HepG2 (cell line): ENCODE measurements around the gene CDKL2. TPM values are rescaled to one million over a fixed set of nuclear protein-coding genes. Genes with fewer than 3 reads are reported as not detected.

Experiments
- ATAC-seq: fragments of 200-7000 bp; cut with Tn5 transposase; 3 replicates; pipeline ENCODE4 v1.9.1; 2020; ENCODE audit warnings: mild to moderate bottlenecking, moderate library complexity
- BruUV-seq: library from RNA; stranded (reverse); fragments of 400-500 nt; replicated peaks from 2 replicates; lab custom pipeline; 2021; lab: Mats Ljungman, UMichigan
- CTCF ChIA-PET: fragments of 300-600 bp; formaldehyde crosslinking; extraction: SDS; loops from one replicate; lab custom pipeline; 2021; ENCODE audit warnings: low total read pairs, inconsistent platforms, low intra/inter-chr PET ratio; lab: Yijun Ruan, JAX
- POLR2A ChIA-PET: fragments of 350-600 bp; sonication (Branson Sonifier 250); formaldehyde crosslinking; loops from one replicate; lab custom pipeline; 2020; ENCODE audit warnings: antibody characterized with exemption, inconsistent platforms; lab: Yijun Ruan, JAX
- DNase-seq: peaks from one replicate; pipeline ENCODE4 v3.0.0-alpha.2; 2015; ENCODE audit warnings: low spot score
- FAIRE-seq: peaks from 3 replicates; lab custom pipeline; 2011; peaks lifted over from hg19 to GRCh38; lab: Jason Lieb, UNC
- H2AFZ ChIP-seq: one replicate; pipeline ENCODE4 v1.6.1; 2011; ENCODE audit warnings: low read length, inconsistent platforms
- H3K27ac ChIP-seq: fragments of 300-600 bp; 3 replicates; pipeline ENCODE4 v1.8.0; 2011; ENCODE audit warnings: mixed run types, mild to moderate bottlenecking, mixed read lengths, low read length, inconsistent platforms; ENCODE audit not compliant: insufficient read depth; ENCODE audit errors: extremely low read length
- H3K27me3 ChIP-seq, 2 experiments: fragments of 200-600 bp in 1 of 2; 2 replicates in 1 of 2; 3 replicates in 1 of 2; pipeline versions ENCODE4 v1.6.0 to v1.8.0; 2011; ENCODE audit warnings: low read length in 2 of 2, mild to moderate bottlenecking in 2 of 2, moderate library complexity in 2 of 2, inconsistent platforms in 1 of 2; ENCODE audit not compliant: insufficient read depth in 2 of 2, control insufficient read depth in 1 of 2
- H3K36me3 ChIP-seq, 2 experiments: fragments of 200-600 bp in 1 of 2; replicated peaks in 1 of 2; 2 replicates in 1 of 2; 3 replicates in 1 of 2; pipeline versions ENCODE4 v1.5.1 to v1.8.0; 2011; ENCODE audit warnings: low read length in 2 of 2, inconsistent platforms in 1 of 2; ENCODE audit not compliant: insufficient read depth in 2 of 2, control insufficient read depth in 1 of 2
- H3K4me1 ChIP-seq: 2 replicates; pipeline ENCODE4 v1.5.1; 2012; ENCODE audit warnings: low read length, inconsistent platforms; ENCODE audit not compliant: insufficient read depth
- H3K4me2 ChIP-seq: 2 replicates; pipeline ENCODE4 v1.6.0; 2011; ENCODE audit warnings: low read depth, low read length, inconsistent platforms
- H3K4me3 ChIP-seq, 3 experiments: fragments of 200-600 bp in 1 of 3; sonication (generic), shearing (Covaris generic) in 1 of 3; replicated peaks in 1 of 3; 2 replicates each; pipeline ENCODE4 v1.5.1; 2011 to 2016; ENCODE audit warnings: low read length in 3 of 3, inconsistent platforms in 2 of 3, low read depth in 2 of 3, mild to moderate bottlenecking in 2 of 3, control low read depth in 1 of 3, mixed read lengths in 1 of 3; ENCODE audit not compliant: insufficient read depth in 1 of 3
- H3K79me2 ChIP-seq: one replicate; pipeline ENCODE4 v1.6.1; 2011; ENCODE audit warnings: low read length, inconsistent platforms; ENCODE audit not compliant: insufficient read depth
- H3K9ac ChIP-seq: 2 replicates; pipeline ENCODE4 v1.6.0; 2011; ENCODE audit warnings: mild to moderate bottlenecking, low read depth, low read length, inconsistent platforms; ENCODE audit not compliant: insufficient read depth
- H3K9me3 ChIP-seq: 2 replicates; pipeline ENCODE4 v1.5.1; 2012; ENCODE audit warnings: mild to moderate bottlenecking, low read length
- H4K20me1 ChIP-seq: 2 replicates; pipeline ENCODE4 v1.6.0; 2011; ENCODE audit warnings: inconsistent platforms, mild to moderate bottlenecking, low read length, moderate library complexity; ENCODE audit not compliant: insufficient read depth
- ARNT2 ChIP-seq: sonication (generic); formaldehyde crosslinking; IDR thresholded peaks from 2 replicates; pipeline ENCODE4 v1.8.0; 2022; ENCODE audit warnings: mild to moderate bottlenecking, low read depth, missing genetic modification reagents, moderate library complexity
- CEBPB ChIP-seq: IDR thresholded peaks from 2 replicates; pipeline ENCODE4 v1.6.1; 2011; ENCODE audit warnings: low read depth, low read length, improper control_type of control experiment, borderline replicate concordance
- ELF1 ChIP-seq: sonication (generic); formaldehyde crosslinking; IDR thresholded peaks from 2 replicates; pipeline ENCODE4 v1.4.0; 2020; ENCODE audit warnings: missing genetic modification reagents
- FOXA1 ChIP-seq, 2 experiments: fragments of 450-650 bp in 1 of 2; sonication (generic) in 1 of 2; formaldehyde crosslinking in 1 of 2; IDR thresholded peaks; 2 replicates each; pipeline versions ENCODE4 v1.4.0 to v1.6.1; 2016 to 2020; ENCODE audit warnings: missing genetic modification reagents in 1 of 2
- HOXA5 ChIP-seq: sonication (generic); formaldehyde crosslinking; IDR thresholded peaks from 2 replicates; pipeline ENCODE4 v1.4.0; 2020; ENCODE audit warnings: missing genetic modification reagents
- LCORL ChIP-seq, 2 experiments: fragments of 450-650 bp in 1 of 2; sonication (generic) in 1 of 2; formaldehyde crosslinking in 1 of 2; IDR thresholded peaks; 2 replicates each; pipeline versions ENCODE4 v1.5.0 to v1.6.1; 2017 to 2020; ENCODE audit warnings: antibody characterized with exemption in 1 of 2, missing genetic modification reagents in 1 of 2
- NFE2 ChIP-seq: sonication (generic); formaldehyde crosslinking; IDR thresholded peaks from 2 replicates; pipeline ENCODE4 v1.4.0; 2020; ENCODE audit warnings: missing genetic modification reagents
- PBX2 ChIP-seq: IDR thresholded peaks from 2 replicates; pipeline ENCODE4 v1.6.1; 2016; ENCODE audit warnings: control low read depth
- RARA ChIP-seq: IDR thresholded peaks from 2 replicates; pipeline ENCODE4 v1.6.1; 2016; ENCODE audit warnings: missing genetic modification reagents, missing compliant biosample characterization
- SSRP1 ChIP-seq: IDR thresholded peaks from 2 replicates; pipeline ENCODE4 v1.6.1; 2016; ENCODE audit warnings: control low read depth
- ZNF362 ChIP-seq: sonication (generic); formaldehyde crosslinking; IDR thresholded peaks from 2 replicates; pipeline ENCODE4 v1.4.0; 2020; ENCODE audit warnings: missing genetic modification reagents, mild to moderate bottlenecking, borderline replicate concordance
- ZNF605 ChIP-seq: sonication (generic); formaldehyde crosslinking; IDR thresholded peaks from 2 replicates; pipeline ENCODE4 v1.8.0; 2022; ENCODE audit warnings: mild to moderate bottlenecking, missing genetic modification reagents
- ZNF672 ChIP-seq: sonication (generic); formaldehyde crosslinking; IDR thresholded peaks from 2 replicates; pipeline ENCODE4 v1.8.1; 2022; ENCODE audit warnings: missing genetic modification reagents
- ZNF770 ChIP-seq: sonication (generic); formaldehyde crosslinking; IDR thresholded peaks from 2 replicates; pipeline ENCODE4 v1.5.0; 2020; ENCODE audit warnings: mild to moderate bottlenecking, missing genetic modification reagents
- WGBS: methylation state at CpG from one replicate; pipeline ENCODE4 v1.1.6; 2017; ENCODE audit warnings: low lambda C conversion rate; 5-methylcytosine and 5-hydroxymethylcytosine counted together
- in situ Hi-C: cut with HindIII; loops from 2 replicates; pipeline ENCODE4 v1.10.0; 2017; ENCODE audit warnings: low pct_unique_long_range_greater_than_20kb; ENCODE audit not compliant: extremely low pct_ligation_motif_present
- intact Hi-C: fragments of 100-400 bp; cut with micrococcal nuclease; formaldehyde crosslinking; loops from one replicate; pipeline ENCODE4 v1.10.0; 2022; ENCODE audit not compliant: unreplicated experiment
- polyA plus RNA-seq, 8 experiments: library from polyadenylated mRNA; depleted of rRNA in 3 of 8; stranded (reverse) in 7 of 8; unstranded in 1 of 8; fragments of >200 nt; fragmentation: Illumina TruSeq in 4 of 8; extraction: Trizol in 4 of 8; gene quantifications; 2 replicates each; pipeline versions ENCODE4 v1.2.1 to v1.2.3, GENCODE V29; 2011 to 2016; ENCODE audit warnings: low read depth in 4 of 8, missing spikeins in 1 of 8, mixed read lengths in 1 of 8; ENCODE audit not compliant: insufficient read depth in 1 of 8
- total RNA-seq, 5 experiments: library from RNA; depleted of rRNA; stranded (reverse); fragments of >200 nt; fragmentation: Illumina TruSeq; extraction: Trizol; gene quantifications; 2 replicates each; pipeline ENCODE4 v1.2.3, GENCODE V29; 2016; ENCODE audit warnings: low read depth in 1 of 5
- TF ChIP-seq, protein P1 (sequence below): sonication (generic); formaldehyde crosslinking; conservative IDR thresholded peaks from 2 replicates; pipeline ENCODE4 v1.4.0; 2020; ENCODE audit warnings: mild to moderate bottlenecking, missing genetic modification reagents, moderate library complexity

Gene CDKL2
- total and polyA plus RNA-seq, 2 of the 13 experiments (the other 11 are each of a cell fraction or from before 2014, with no cell fraction given) = not detected

- TF ChIP-seq ZNF362 (CRISPR knock-in tag) (peak; percentile 57; the same call in 1 of the 2 replicates), NFE2 (CRISPR knock-in tag) (no peak), SSRP1 (CRISPR knock-in tag) (no peak), CEBPB (peak; percentile 44; the same call in 1 of the 2 replicates), LCORL (IDR thresholded peaks at IDR 0.05) (peak; percentile 96), LCORL (CRISPR knock-in tag; IDR thresholded peaks at IDR 0.05) (no peak), FOXA1 (IDR thresholded peaks at IDR 0.05) (no peak), FOXA1 (CRISPR knock-in tag; IDR thresholded peaks at IDR 0.05) (no peak), ZNF770 (CRISPR knock-in tag) (peak; percentile 82), ELF1 (CRISPR knock-in tag) (peak; percentile 62)
These were observed 82.5 kb downstream of the CDKL2 start (continued) for GRCh38 chr4:75547647-75548387.

- FAIRE-seq (no peak), ATAC-seq (no peak), DNase-seq (no peak)
- POLR2A ChIA-PET = no interaction called here
- Histone ChIP-seq H4K20me1 (no peaks in the 10 kb centered on the region), H3K4me1 (peaks cover 6% of the 10 kb centered on the region; the same call in 1 of the 2 replicates), H3K4me2 (no peak overlapping the region), H3K27me3 (no peaks in the 10 kb centered on the region), H2AFZ (no peak overlapping the region), H3K27ac (no peak overlapping the region), H3K9me3 (no peaks in the 10 kb centered on the region), H3K79me2 (no peaks in the 10 kb centered on the region), H3K36me3 (0 out of 5 replicates have a peak, but pooled peaks cover 1 to 4% of the 10 kb centered on the region in 2 experiments), H3K9ac (no peak overlapping the region), H3K4me3 (no peak overlapping the region)
- BruUV-seq = no TSS peak
- in situ Hi-C loops = no loop called here
- CTCF ChIA-PET = no interaction called here
- 70% methylated on average over 2 of the region's 5 CpGs for WGBS
- intact Hi-C loops = no loop called here
- TF ChIP-seq, protein P1, sequence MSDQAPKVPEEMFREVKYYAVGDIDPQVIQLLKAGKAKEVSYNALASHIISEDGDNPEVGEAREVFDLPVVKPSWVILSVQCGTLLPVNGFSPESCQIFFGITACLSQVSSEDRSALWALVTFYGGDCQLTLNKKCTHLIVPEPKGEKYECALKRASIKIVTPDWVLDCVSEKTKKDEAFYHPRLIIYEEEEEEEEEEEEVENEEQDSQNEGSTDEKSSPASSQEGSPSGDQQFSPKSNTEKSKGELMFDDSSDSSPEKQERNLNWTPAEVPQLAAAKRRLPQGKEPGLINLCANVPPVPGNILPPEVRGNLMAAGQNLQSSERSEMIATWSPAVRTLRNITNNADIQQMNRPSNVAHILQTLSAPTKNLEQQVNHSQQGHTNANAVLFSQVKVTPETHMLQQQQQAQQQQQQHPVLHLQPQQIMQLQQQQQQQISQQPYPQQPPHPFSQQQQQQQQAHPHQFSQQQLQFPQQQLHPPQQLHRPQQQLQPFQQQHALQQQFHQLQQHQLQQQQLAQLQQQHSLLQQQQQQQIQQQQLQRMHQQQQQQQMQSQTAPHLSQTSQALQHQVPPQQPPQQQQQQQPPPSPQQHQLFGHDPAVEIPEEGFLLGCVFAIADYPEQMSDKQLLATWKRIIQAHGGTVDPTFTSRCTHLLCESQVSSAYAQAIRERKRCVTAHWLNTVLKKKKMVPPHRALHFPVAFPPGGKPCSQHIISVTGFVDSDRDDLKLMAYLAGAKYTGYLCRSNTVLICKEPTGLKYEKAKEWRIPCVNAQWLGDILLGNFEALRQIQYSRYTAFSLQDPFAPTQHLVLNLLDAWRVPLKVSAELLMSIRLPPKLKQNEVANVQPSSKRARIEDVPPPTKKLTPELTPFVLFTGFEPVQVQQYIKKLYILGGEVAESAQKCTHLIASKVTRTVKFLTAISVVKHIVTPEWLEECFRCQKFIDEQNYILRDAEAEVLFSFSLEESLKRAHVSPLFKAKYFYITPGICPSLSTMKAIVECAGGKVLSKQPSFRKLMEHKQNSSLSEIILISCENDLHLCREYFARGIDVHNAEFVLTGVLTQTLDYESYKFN (CRISPR knock-in tag) = no peak
- TF ChIP-seq ZNF672 (CRISPR knock-in tag) (no peak), RARA (CRISPR knock-in tag) (no peak), HOXA5 (CRISPR knock-in tag) (no peak), ARNT2 (CRISPR knock-in tag) (no peak), ZNF605 (CRISPR knock-in tag) (no peak), PBX2 (CRISPR knock-in tag) (no peak)
These were observed 84.8 kb downstream of the CDKL2 start for GRCh38 chr4:75545526-75545925.
